Activated CD8-positive, alpha-beta memory T cell treated with anti-CD3 and anti-CD28 coated beads for 4 hours (primary cell): Measurements from ENCODE around the gene SPIRE1.
"Not testable (repeated sequence)": the region's sequence is repeated elsewhere in the genome, so short reads cannot be mapped to it uniquely, and the experiment has no call there.

Source experiments
- DNase-seq, 2 donors: peaks; one replicate each; pipeline ENCODE4 v3.0.0-alpha.2; 2020; ENCODE audit warnings: low read depth in 2 of 2

The SPIRE1 gene

DNA sequence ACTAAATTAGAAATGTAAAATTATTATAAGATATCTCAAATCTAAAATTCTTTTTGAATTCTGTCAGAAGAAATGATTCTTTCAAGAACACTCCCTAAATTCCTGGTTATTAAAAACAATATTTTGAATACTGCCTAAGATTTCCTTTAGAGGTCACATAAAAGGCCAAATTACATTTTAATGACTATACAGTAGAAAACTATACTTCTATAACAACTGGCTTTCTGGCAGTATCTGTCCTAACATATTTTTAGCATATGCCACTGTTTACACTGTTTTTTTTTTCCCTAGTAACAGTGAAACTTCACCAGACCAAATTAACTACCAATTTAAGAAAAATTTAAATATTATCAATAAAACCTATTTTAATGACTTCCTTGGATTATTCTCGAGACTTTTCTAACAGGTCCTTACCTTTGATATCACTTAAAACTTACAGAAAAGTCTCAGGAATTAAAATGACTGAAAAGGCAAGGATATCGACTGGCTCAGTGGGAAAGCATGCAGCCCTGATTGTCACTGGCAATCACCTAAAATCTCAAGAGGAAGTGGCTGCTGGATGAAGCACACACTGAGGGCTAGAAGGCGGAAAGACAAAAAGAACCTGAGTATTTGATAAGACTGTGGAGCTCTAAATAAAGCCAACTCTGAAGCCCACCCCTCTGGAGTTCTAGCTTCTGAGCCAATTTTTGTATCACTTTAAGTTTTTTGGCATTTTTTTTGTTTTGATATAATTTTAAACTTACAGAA lies 59.6 kb downstream of the SPIRE1 start:
- no peak for DNase-seq

DNA sequence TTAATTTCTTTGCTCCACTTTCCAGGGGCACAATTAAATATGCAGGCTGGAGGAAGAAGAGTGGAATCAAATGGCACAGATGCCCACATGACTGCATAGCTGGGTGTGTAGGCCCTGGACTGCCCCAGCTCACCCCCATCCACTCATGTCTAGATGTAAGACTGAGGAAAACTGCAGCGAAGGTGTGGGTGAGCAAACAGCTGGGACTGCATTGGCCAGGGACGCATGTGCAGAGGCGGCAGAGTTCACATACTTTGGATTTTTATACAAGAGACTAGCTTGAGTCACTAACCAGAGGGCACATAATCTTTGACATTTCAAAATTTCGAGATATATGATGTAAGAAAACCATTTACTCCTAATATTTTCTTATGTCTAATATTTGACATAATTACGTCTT lies 60.1 kb downstream of the SPIRE1 start:
- DNase-seq = no peak

GRCh38 chr18:12595571-12596255 lies 62.2 kb downstream of the SPIRE1 start:
- DNase-seq = no peak

- DNase-seq = no peak
Measured at GRCh38 chr18:12593866-12594265, 64.0 kb downstream of the SPIRE1 start.

DNA sequence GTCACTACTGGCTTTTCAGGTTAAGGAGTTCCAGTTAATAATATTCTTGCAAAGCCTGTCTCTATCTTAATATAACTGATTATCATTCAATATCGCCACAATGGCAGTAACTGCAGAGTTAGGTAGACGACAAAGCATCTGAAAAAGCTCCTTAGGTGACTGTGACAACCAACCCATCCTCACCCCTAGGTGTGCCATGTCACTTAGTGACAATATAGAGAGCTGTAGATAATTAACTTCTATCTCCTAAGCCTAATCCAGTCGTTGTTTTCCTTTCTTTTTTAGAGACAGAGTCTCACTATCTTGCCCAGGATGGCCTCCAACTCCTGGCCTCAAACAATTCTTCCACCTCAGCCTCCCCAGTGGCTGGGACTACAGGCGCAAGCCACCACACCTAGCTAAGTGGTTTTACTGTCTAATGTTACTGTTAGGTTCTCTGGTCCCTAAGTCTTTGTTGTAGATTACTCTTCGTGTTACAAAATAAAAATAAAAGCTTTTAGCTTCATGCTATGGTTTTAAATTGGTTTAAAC lies 65.2 kb downstream of the SPIRE1 start:
- DNase-seq = no peak

DNA sequence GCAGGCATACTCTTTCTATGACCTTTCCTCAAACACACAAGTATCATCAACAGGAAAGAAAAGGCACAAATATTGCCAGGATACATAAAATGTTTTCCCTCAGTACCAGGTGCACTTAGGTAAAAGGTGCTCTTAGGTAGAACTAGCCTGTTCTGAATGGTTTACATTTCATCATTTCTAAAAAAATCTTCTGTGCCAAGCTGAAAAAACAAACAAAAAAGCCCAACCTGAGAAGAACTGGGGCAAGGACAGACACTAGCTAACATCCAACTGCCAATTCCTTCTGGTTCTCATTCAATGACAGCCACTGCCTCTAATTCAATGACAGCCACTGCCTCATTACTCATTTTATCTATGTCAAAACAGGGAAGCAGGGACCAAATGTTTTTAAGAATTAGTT lies 68.5 kb downstream of the SPIRE1 start:
- no peak for DNase-seq

DNA sequence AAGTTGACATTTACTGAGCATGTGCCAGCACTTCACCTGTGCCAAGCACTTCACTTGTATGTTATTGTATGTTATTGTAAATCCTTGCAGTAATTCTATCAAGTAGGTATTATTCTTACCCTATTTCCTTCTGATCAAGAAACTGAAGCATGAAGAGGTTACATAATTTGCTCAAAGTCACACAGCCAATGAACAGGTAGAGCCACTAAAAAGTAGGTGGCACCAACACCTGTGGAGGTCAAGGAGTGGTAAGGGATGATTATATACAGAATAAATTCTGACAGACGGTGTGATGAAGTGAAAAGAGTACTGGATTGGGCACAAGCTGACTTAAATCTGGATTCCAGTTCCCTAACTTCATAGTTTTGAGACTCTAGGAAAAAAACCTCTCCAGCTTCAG lies 71.0 kb downstream of the SPIRE1 start:
- no peak for DNase-seq

DNA sequence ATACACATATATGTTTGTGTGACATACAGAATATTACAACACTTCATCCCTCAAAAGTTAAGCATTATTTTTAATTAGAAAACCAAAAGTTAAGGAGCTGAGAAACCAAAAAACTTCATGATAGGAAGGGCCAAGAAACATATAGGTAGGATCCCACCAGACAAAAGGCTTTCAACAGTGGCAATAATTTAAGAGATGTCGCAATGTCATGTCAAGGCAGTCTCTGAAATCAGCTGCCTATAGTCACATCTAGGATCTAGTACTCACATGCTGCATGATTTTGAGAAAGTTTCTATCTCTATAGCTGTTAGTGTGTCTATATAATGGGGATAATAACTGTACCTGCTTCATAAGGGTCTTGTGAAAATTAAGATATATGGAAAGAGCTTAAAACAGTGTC lies 72.7 kb downstream of the SPIRE1 start:
- no peak for DNase-seq

GRCh38 chr18:12580630-12581342 lies 77.1 kb downstream of the SPIRE1 start:
- DNase-seq = no peak

DNA sequence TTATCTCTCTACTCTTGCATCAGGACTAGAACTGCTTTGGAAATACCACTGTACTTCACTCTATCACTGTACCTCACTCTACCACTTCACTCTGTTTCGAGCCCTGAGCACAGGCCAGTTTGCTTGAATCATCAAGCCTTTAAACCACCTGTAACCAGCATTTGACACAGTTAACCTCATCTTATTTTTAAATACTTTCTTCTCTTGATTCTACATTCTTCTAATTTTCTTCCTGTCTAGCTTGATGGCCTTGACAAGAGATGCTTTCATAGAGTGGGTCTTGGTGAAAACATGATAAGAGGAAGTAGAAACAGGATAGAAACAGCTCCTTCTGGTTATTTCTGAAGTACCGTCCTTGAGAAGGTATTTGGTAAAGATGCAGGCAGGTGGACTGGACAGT lies 78.1 kb downstream of the SPIRE1 start:
- DNase-seq = no peak

- no peak for DNase-seq
Measured at GRCh38 chr18:12577848-12578247, 80.1 kb downstream of the SPIRE1 start.

- no peak for DNase-seq
Measured at GRCh38 chr18:12574494-12575185, 83.3 kb downstream of the SPIRE1 start.

GRCh38 chr18:12571630-12572029 lies 86.3 kb downstream of the SPIRE1 start:
- DNase-seq = no peak

DNA sequence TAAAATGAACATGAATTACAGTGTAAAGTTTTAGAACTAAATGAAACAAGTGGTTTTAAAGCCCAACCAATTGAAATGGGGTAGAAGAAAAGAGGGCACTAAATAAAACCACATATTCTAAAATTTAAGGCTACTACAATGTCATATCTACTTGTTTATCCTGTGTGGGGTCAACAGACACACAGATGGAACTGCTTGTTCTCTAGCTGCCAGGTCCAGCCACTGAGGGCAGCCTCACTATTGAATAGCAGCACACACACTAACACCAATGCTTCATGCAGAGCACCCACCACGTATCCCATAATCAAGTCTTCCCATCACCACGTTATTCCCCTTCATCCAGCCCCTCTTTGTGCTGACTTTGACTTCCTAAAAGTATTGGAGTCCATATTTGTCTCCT lies 88.1 kb downstream of the SPIRE1 start:
- no peak for DNase-seq

GRCh38 chr18:12567849-12568248 lies 90.1 kb downstream of the SPIRE1 start:
- no peak for DNase-seq

DNA sequence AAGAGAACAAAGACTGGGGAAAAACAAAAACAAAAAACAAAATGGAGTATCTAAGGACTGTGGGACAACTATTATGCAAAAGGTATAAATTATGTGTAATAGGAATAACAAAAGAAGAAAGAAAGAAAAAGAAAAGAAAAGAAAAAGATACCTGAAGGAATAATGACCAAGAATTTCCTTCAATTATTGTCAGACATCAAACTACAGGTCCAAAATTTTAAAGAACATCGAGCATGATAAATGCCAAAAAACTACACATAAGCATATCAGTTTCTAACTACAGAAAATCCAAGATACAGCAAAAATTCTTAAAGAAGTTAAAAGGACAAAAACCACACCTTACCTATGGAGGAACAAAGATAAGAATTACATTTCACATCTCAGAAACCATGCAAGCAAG lies 93.0 kb downstream of the SPIRE1 start:
- DNase-seq = no peak

GRCh38 chr18:12564378-12564777 lies 93.5 kb downstream of the SPIRE1 start:
- DNase-seq = no peak

GRCh38 chr18:12560600-12560999 lies 97.3 kb downstream of the SPIRE1 start:
- not testable (repeated sequence) for DNase-seq

- no peak for DNase-seq
Measured at GRCh38 chr18:12559319-12559718, 98.6 kb downstream of the SPIRE1 start.

DNA sequence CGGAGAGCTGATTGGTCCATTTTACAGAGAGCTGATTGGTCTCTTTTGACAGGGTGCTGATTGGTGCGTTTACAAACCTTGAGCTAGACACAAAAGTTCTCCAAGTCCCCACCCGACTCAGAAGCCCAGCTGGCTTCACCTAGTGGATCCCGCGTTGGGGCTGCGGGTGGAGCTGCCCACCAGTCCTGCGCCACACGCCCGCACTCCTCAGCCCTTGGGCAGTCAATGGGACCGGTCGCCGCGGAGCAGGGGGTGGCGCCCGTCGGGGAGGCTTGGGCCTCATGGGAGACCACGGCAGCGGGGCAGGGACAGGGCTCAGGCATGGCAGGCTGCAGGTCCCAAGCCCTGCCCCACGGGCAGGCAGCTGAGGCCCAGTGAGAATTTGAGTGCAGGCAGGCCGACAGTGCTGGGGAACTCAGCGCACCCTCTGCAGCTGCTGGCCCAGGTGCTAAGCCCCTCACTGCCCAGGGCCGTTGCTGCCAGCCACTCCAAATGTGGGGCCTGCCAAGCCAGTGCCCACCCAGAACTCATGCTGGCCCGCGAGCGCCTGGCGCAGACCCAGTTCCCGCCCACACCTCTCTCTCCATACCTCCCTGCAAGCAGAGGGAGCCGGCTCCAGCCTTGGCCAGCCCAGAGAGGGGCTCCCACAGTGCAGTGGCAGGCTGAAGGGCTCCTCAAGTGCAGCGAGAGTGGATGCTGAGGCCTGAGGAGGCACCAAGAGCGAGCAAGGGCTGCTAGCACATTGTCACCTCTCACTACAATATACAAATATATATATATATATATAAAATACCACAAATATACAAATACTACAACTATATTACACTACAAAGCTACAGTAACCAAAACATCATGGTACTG lies 100.7 kb downstream of the SPIRE1 start:
- DNase-seq = no peak

GRCh38 chr18:12554796-12555388 lies 103.0 kb downstream of the SPIRE1 start:
- DNase-seq = no peak
